MM.1S (cell line): Measurements from ENCODE around the gene ITPRIP.

Experiments
- DNase-seq: peaks from one replicate; pipeline ENCODE4 v3.0.0-alpha.2; 2015
- H2AFZ ChIP-seq: fragments of 300-600 bp; sonication (generic); 2 replicates; pipeline ENCODE4 v1.6.0; 2016; ENCODE audit warnings: antibody characterized with exemption, low read length
- H3F3A ChIP-seq: fragments of 300-600 bp; sonication (generic); 2 replicates; pipeline ENCODE4 v1.6.1; 2016; ENCODE audit warnings: mild to moderate bottlenecking, antibody characterized with exemption, low read length, moderate library complexity, mixed read lengths; ENCODE audit not compliant: insufficient read depth
- H3K27ac ChIP-seq: fragments of 300-600 bp; sonication (generic); 2 replicates; pipeline ENCODE4 v1.5.1; 2016; ENCODE audit warnings: mild to moderate bottlenecking, low read length
- H3K27me3 ChIP-seq: fragments of 300-600 bp; sonication (generic); replicated peaks from 2 replicates; pipeline ENCODE4 v1.6.0; 2016; ENCODE audit warnings: low read length; ENCODE audit not compliant: insufficient read depth
- H3K36me3 ChIP-seq: fragments of 300-600 bp; sonication (generic); replicated peaks from 2 replicates; pipeline ENCODE4 v1.6.1; 2016; ENCODE audit warnings: mild to moderate bottlenecking, low read length, mixed read lengths; ENCODE audit not compliant: insufficient read depth
- H3K4me1 ChIP-seq: fragments of 300-600 bp; sonication (generic); 2 replicates; pipeline ENCODE4 v1.6.1; 2016; ENCODE audit warnings: low read length, mixed read lengths
- H3K4me2 ChIP-seq: fragments of 300-600 bp; sonication (generic); 2 replicates; pipeline ENCODE4 v1.6.0; 2016; ENCODE audit warnings: low read depth, low read length
- H3K4me3 ChIP-seq: fragments of 300-600 bp; sonication (generic); 2 replicates; pipeline ENCODE4 v1.5.1; 2016; ENCODE audit warnings: low read length, mixed read lengths
- H3K79me2 ChIP-seq: fragments of 300-600 bp; sonication (generic); 2 replicates; pipeline ENCODE4 v1.6.1; 2016; ENCODE audit warnings: mixed run types, low read length, mixed read lengths
- H3K9ac ChIP-seq: fragments of 300-600 bp; sonication (generic); 2 replicates; pipeline ENCODE4 v1.6.1; 2016; ENCODE audit warnings: low read length, mixed read lengths
- H3K9me2 ChIP-seq: fragments of 300-600 bp; sonication (generic); replicated peaks from 2 replicates; pipeline ENCODE4 v1.6.1; 2016; ENCODE audit warnings: mild to moderate bottlenecking, low read length, mixed read lengths; ENCODE audit not compliant: insufficient read depth
- H3K9me3 ChIP-seq: fragments of 300-600 bp; sonication (generic); replicated peaks from 2 replicates; pipeline ENCODE4 v1.6.1; 2016; ENCODE audit warnings: mild to moderate bottlenecking, low read length, mixed read lengths; ENCODE audit not compliant: insufficient read depth
- H4K20me1 ChIP-seq: fragments of 300-600 bp; sonication (generic); 2 replicates; pipeline ENCODE4 v1.6.1; 2016; ENCODE audit warnings: mild to moderate bottlenecking, low read length, moderate library complexity, mixed read lengths; ENCODE audit not compliant: insufficient read depth
- CTCF ChIP-seq: fragments of 300-600 bp; sonication (generic); IDR thresholded peaks from 2 replicates; pipeline ENCODE4 v1.5.1; 2016; ENCODE audit warnings: antibody characterized with exemption, low read length, mixed read lengths
- EZH2 ChIP-seq: fragments of 300-600 bp; sonication (generic); optimal IDR thresholded peaks from 2 replicates; pipeline ENCODE3; 2017; ENCODE audit warnings: low read depth, mild to moderate bottlenecking, antibody characterized with exemption, low read length, mixed read lengths
- EZH2phosphoT487 ChIP-seq: fragments of 300-600 bp; sonication (generic); IDR thresholded peaks from 2 replicates; pipeline ENCODE4 v1.6.1; 2018; ENCODE audit warnings: antibody characterized with exemption, low read length

Gene ITPRIP

DNA sequence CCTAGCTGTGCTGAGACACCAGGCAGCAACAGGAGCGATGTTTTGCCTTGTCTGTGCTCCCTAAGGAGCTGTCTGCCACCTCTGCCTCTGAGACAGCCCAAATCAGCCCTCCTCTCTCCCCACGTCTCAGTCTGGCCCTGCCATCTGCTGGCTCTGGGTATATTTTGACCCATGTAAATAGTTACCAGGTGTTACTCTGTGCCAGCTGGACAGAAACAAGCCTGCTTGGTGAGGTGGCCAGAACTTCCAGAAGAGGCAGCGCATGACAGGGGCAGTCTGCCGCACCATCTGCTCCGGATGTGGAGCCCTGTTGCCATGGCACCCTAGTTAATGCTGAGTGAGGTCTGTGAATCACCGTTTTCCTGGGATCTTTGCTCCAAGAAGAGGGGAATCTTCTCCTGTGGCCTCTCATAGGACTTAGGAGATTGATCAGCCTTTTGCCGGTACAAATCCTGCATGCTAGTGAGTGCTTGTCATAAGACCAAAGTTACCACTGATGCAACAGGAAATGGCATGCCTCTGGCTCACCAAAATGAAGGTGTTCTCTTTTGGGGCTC is 37.5 kb downstream of the ITPRIP start:
- TF ChIP-seq EZH2: no peak
- peak; percentile 56 for TF ChIP-seq CTCF
- no peak for TF ChIP-seq EZH2phosphoT487
- H3F3A ChIP-seq: peaks cover 15% of the 10 kb centered on the region; the same call in 1 of the 2 replicates
- peak overlapping the region; percentile 81 for H2AFZ ChIP-seq
- H4K20me1 ChIP-seq: no peaks in the 10 kb centered on the region
- H3K9me3 ChIP-seq: no peaks in the 10 kb centered on the region
- no peaks in the 10 kb centered on the region for H3K9me2 ChIP-seq
- no peaks in the 10 kb centered on the region for H3K79me2 ChIP-seq
- H3K36me3 ChIP-seq: no peaks in the 10 kb centered on the region
- peak; percentile 86 for DNase-seq
- H3K4me2 ChIP-seq: peak overlapping the region; percentile 49
- no peaks in the 10 kb centered on the region for H3K27me3 ChIP-seq
- H3K4me3 ChIP-seq: peak overlapping the region; percentile 17; the same call in 1 of the 2 replicates
- peaks cover 18% of the 10 kb centered on the region for H3K4me1 ChIP-seq
- H3K9ac ChIP-seq: peak overlapping the region; percentile 63
- peak overlapping the region; percentile 85 for H3K27ac ChIP-seq

- peaks cover 18% of the 10 kb centered on the region for H3K4me1 ChIP-seq
- no peaks in the 10 kb centered on the region for H4K20me1 ChIP-seq
- DNase-seq: no peak
- no peaks in the 10 kb centered on the region for H3K36me3 ChIP-seq
- no peaks in the 10 kb centered on the region for H3K9me3 ChIP-seq
- H3K4me2 ChIP-seq: peak overlapping the region; percentile 49
- H3K9ac ChIP-seq: peak overlapping the region; percentile 63
- H2AFZ ChIP-seq: peak overlapping the region; percentile 81
- H3F3A ChIP-seq: peaks cover 15% of the 10 kb centered on the region; the same call in 1 of the 2 replicates
- H3K27ac ChIP-seq: peak overlapping the region; percentile 85
- H3K27me3 ChIP-seq: no peaks in the 10 kb centered on the region
- TF ChIP-seq EZH2: no peak
- TF ChIP-seq EZH2phosphoT487: no peak
- TF ChIP-seq CTCF: no peak
- no peaks in the 10 kb centered on the region for H3K79me2 ChIP-seq
- 0 out of 2 replicates have a peak overlapping the region, but pooled peaks have one; percentile 4 for H3K4me3 ChIP-seq
- no peaks in the 10 kb centered on the region for H3K9me2 ChIP-seq
Measured at GRCh38 chr10:104300002-104300735, 38.1 kb downstream of the ITPRIP start.

DNA sequence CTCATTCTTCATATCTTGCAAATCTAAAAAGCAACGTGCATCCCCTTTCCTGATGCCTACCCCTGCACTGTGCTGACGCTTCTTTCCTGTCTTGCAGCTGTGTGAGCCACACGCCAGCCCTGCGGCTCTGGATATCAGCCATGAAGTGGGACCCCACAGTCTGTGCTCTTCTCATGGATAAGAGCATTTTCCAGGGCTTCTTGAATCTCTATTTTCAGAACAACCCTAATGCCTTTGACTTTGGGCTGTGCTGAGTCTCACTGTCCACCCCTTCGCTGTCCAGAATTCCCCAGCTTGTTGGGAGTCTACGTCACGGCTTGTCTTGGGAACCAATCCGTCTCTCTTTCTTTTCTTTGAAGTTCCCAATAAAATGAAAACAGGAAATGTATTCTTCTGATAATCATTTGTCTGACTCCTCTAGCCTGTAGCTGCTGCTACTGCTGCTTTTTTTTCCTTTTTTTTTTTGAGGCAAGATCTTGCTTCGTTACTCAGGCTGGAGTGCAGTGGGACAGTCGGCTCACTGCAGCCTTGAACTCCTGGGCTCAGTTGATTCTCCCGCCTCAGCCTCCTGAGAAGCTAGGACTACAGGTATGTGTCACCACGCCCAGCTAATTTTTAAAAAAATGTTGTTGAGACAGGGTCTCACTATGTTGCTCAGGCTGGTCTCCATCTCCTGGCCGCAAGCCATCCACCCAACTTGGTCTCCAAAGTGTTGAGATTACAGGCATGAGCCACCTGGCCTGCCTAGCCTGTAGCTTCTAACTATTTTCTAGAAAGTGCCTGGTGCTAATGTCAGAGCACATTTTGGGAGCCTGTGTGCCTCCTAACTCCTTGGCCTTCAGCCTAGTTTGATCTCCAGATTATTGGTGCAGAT is 39.0 kb downstream of the ITPRIP start:
- no peak overlapping the region for H3K9ac ChIP-seq
- H3K9me2 ChIP-seq: no peaks in the 10 kb centered on the region
- no peak overlapping the region for H2AFZ ChIP-seq
- H3K9me3 ChIP-seq: no peaks in the 10 kb centered on the region
- TF ChIP-seq CTCF (no peak), EZH2 (no peak), EZH2phosphoT487 (no peak)
- no peak overlapping the region for H3K4me3 ChIP-seq
- H3F3A ChIP-seq: peaks cover 15% of the 10 kb centered on the region; the same call in 1 of the 2 replicates
- no peak overlapping the region for H3K4me2 ChIP-seq
- H3K27me3 ChIP-seq: no peaks in the 10 kb centered on the region
- no peak for DNase-seq
- no peaks in the 10 kb centered on the region for H3K36me3 ChIP-seq
- peaks cover 18% of the 10 kb centered on the region for H3K4me1 ChIP-seq
- H4K20me1 ChIP-seq: no peaks in the 10 kb centered on the region
- H3K79me2 ChIP-seq: no peaks in the 10 kb centered on the region
- H3K27ac ChIP-seq: no peak overlapping the region
